HG03108 (cell line): ENCODE measurements around the gene C2orf68.
"Not testable (repeated sequence)": the region's sequence is repeated elsewhere in the genome, so short reads cannot be mapped to it uniquely, and the experiment has no call there.

Source experiments
- ATAC-seq: cut with Tn5 transposase; IDR thresholded peaks from one replicate; pipeline ENCODE4 v1.9.1; 2021; ENCODE audit warnings: moderate library complexity; ENCODE audit not compliant: unreplicated experiment

C2orf68 gene

GRCh38 chr2:85631316-85631715, 19.4 kb upstream of the C2orf68 start:
- no peak for ATAC-seq

GRCh38 chr2:85628658-85629057, 16.8 kb upstream of the C2orf68 start:
- peak; percentile 68 for ATAC-seq

GRCh38 chr2:85623991-85624390, 12.1 kb upstream of the C2orf68 start:
- no peak for ATAC-seq

- ATAC-seq: no peak
These were observed 9.5 kb upstream of the C2orf68 start for GRCh38 chr2:85621338-85621737.

- ATAC-seq: no peak
These were observed 7.8 kb upstream of the C2orf68 start for GRCh38 chr2:85619617-85620016.

GRCh38 chr2:85617723-85618122, 5.9 kb upstream of the C2orf68 start:
- ATAC-seq: not testable (repeated sequence)

- no peak for ATAC-seq
These were observed 3.5 kb upstream of the C2orf68 start for GRCh38 chr2:85615413-85615728.

GRCh38 chr2:85614757-85615156, 2.9 kb upstream of the C2orf68 start:
- not testable (repeated sequence) for ATAC-seq

- no peak for ATAC-seq
These were observed 2.0 kb upstream of the C2orf68 start for GRCh38 chr2:85613717-85614515.

- ATAC-seq: no peak
These were observed 605 bp downstream of the C2orf68 start for GRCh38 chr2:85611217-85611704.

GRCh38 chr2:85607268-85608215, 4.3 kb downstream of the C2orf68 start:
- ATAC-seq: no peak

- ATAC-seq: no peak
These were observed 5.8 kb downstream of the C2orf68 start for GRCh38 chr2:85606116-85606455.

- no peak for ATAC-seq
These were observed 6.3 kb downstream of the C2orf68 start for GRCh38 chr2:85605406-85606115.

GRCh38 chr2:85604568-85605339, 7.1 kb downstream of the C2orf68 start:
- no peak for ATAC-seq

GRCh38 chr2:85604133-85604444, 7.8 kb downstream of the C2orf68 start:
- not testable (repeated sequence) for ATAC-seq

GRCh38 chr2:85602476-85603234, 9.2 kb downstream of the C2orf68 start, which contains the start of gene TMEM150A:
TMEM150A (minus strand) TSS chr2:85602698; CDS start chr2:85601948, 750 bp downstream.
- ATAC-seq: peak; percentile 96

GRCh38 chr2:85601771-85602475, 9.9 kb downstream of the C2orf68 start:
- peak; percentile 23 for ATAC-seq

GRCh38 chr2:85600951-85601770, 10.7 kb downstream of the C2orf68 start:
- no peak for ATAC-seq
